K562 (cell line): ENCODE measurements around the gene GPR15LG. TPM values are rescaled to one million over a fixed set of nuclear protein-coding genes. Genes with fewer than 3 reads are reported as not detected.

Experiments
- ATAC-seq: fragments of 200-7000 bp; cut with Tn5 transposase; 3 replicates; pipeline ENCODE4 v1.9.1; 2020; ENCODE audit warnings: moderate library complexity
- BruUV-seq: library from RNA; stranded (reverse); fragments of 400-500 nt; replicated peaks from 2 replicates; lab custom pipeline; 2021; lab: Mats Ljungman, UMichigan
- CTCF ChIA-PET: fragments of 300-600 bp; formaldehyde crosslinking; extraction: SDS; loops from one replicate; lab custom pipeline; 2021; ENCODE audit warnings: low intra/inter-chr PET ratio; lab: Yijun Ruan, JAX
- POLR2A ChIA-PET: fragments of 300-600, 350-650 bp; sonication (Branson Sonifier 250); formaldehyde crosslinking; extraction: SDS; loops from one replicate; lab custom pipeline; 2021; ENCODE audit warnings: antibody characterized with exemption, inconsistent platforms; lab: Yijun Ruan, JAX
- DNase-seq, 4 experiments: peaks; one replicate each; pipeline versions ENCODE4 v3.0.0 to v3.0.0-alpha.2; 2011 to 2018; ENCODE audit warnings: low spot score in 3 of 4, mixed read lengths in 3 of 4; ENCODE audit errors: extremely low read depth in 1 of 4
- FAIRE-seq: peaks from 2 replicates; lab custom pipeline; 2011; peaks lifted over from hg19 to GRCh38; lab: Jason Lieb, UNC
- H2AFZ ChIP-seq: 2 replicates; pipeline ENCODE4 v1.6.0; 2011; ENCODE audit warnings: low read depth, low read length, control low read depth, inconsistent platforms
- H3K27ac ChIP-seq: fragments of 200-600 bp; 3 replicates; pipeline ENCODE4 v1.8.0; 2011; ENCODE audit warnings: low read depth, mild to moderate bottlenecking, control low read depth, inconsistent platforms, low read length, moderate library complexity, mixed read lengths; ENCODE audit errors: extremely low read depth
- H3K27me3 ChIP-seq, 2 experiments: fragments of 300-600 bp in 1 of 2; 2 replicates in 1 of 2; 3 replicates in 1 of 2; pipeline versions ENCODE4 v1.6.0 to v1.8.0; 2011; ENCODE audit warnings: inconsistent platforms in 2 of 2, low read length in 2 of 2, mild to moderate bottlenecking in 1 of 2, mixed read lengths in 1 of 2, moderate library complexity in 1 of 2; ENCODE audit not compliant: control insufficient read depth in 2 of 2, insufficient read depth in 2 of 2
- H3K36me3 ChIP-seq: fragments of 300-600 bp; 3 replicates; pipeline ENCODE4 v1.8.0; 2011; ENCODE audit warnings: mild to moderate bottlenecking, low read length, inconsistent platforms; ENCODE audit not compliant: control insufficient read depth, insufficient read depth
- H3K4me1 ChIP-seq, 2 experiments: fragments of 200-600 bp in 1 of 2; replicated peaks in 1 of 2; 2 replicates in 1 of 2; 3 replicates in 1 of 2; pipeline versions ENCODE4 v1.5.1 to v1.8.0; 2011; ENCODE audit warnings: inconsistent platforms in 2 of 2, low read length in 2 of 2, mild to moderate bottlenecking in 1 of 2, mixed read lengths in 1 of 2, moderate library complexity in 1 of 2; ENCODE audit not compliant: control insufficient read depth in 2 of 2, insufficient read depth in 2 of 2
- H3K4me2 ChIP-seq: 2 replicates; pipeline ENCODE4 v1.6.1; 2011; ENCODE audit warnings: low read length, control low read depth, inconsistent platforms, mixed read lengths; ENCODE audit not compliant: insufficient read depth
- H3K4me3 ChIP-seq: fragments of 200-600 bp; sonication (generic), shearing (Covaris generic); 2 replicates; pipeline ENCODE4 v1.5.1; 2016; ENCODE audit warnings: control low read depth, inconsistent platforms
- H3K79me2 ChIP-seq: fragments of 200-600 bp; 3 replicates; pipeline ENCODE4 v1.8.0; 2011; ENCODE audit warnings: low read length, inconsistent platforms; ENCODE audit not compliant: control insufficient read depth, insufficient read depth
- H3K9ac ChIP-seq, 2 experiments: 2 replicates each; pipeline versions ENCODE4 v1.6.0 to v1.6.1; 2011; ENCODE audit warnings: low read depth in 2 of 2, low read length in 2 of 2, control low read depth in 1 of 2, inconsistent platforms in 1 of 2, mild to moderate bottlenecking in 1 of 2, mixed read lengths in 1 of 2; ENCODE audit not compliant: insufficient read depth in 1 of 2
- H3K9me1 ChIP-seq: one replicate; pipeline ENCODE4 v1.6.0; 2011; ENCODE audit warnings: inconsistent platforms, mild to moderate bottlenecking, low read length, moderate library complexity; ENCODE audit not compliant: control insufficient read depth, insufficient read depth
- H3K9me3 ChIP-seq: replicated peaks from 2 replicates; pipeline ENCODE4 v1.5.1; 2011; ENCODE audit warnings: low read depth, low read length, inconsistent platforms; ENCODE audit not compliant: control insufficient read depth, insufficient read depth
- H4K20me1 ChIP-seq: replicated peaks from 2 replicates; pipeline ENCODE4 v1.6.1; 2011; ENCODE audit warnings: low read length, inconsistent platforms, mixed read lengths; ENCODE audit not compliant: control insufficient read depth, insufficient read depth
- DEAF1 ChIP-seq: fragments of 450-650 bp; formaldehyde crosslinking; IDR thresholded peaks from 2 replicates; pipeline ENCODE4 v1.4.0; 2020; ENCODE audit warnings: mild to moderate bottlenecking, moderate library complexity
- EWSR1 ChIP-seq: fragments of 450-650 bp; IDR thresholded peaks from 2 replicates; pipeline ENCODE4 v1.6.1; 2018; ENCODE audit warnings: borderline replicate concordance, mild to moderate bottlenecking, low read depth, moderate library complexity; ENCODE audit not compliant: partially characterized antibody
- RBM15 ChIP-seq: fragments of 200-400 bp; formaldehyde crosslinking; IDR thresholded peaks from 2 replicates; pipeline ENCODE4 v1.6.1; 2018; ENCODE audit warnings: mild to moderate bottlenecking, low read length, moderate library complexity; ENCODE audit not compliant: insufficient read depth
- ZNF512 ChIP-seq: IDR thresholded peaks from 2 replicates; pipeline ENCODE4 v1.6.1; 2016; ENCODE audit warnings: missing genetic modification characterization, missing compliant biosample characterization
- WGBS: fragments of 100-300 bp; shearing (Covaris generic); methylation state at CpG from one replicate; pipeline ENCODE4 v1.1.6; 2016; ENCODE audit warnings: low coverage, mixed read lengths; ENCODE audit not compliant: insufficient coverage; ENCODE audit errors: missing lambda C conversion rate; 5-methylcytosine and 5-hydroxymethylcytosine counted together
- in situ Hi-C: fragments of 300-500 bp; cut with MboI; formaldehyde crosslinking; loops from 4 replicates; pipeline ENCODE4 v1.15.0; 2018; ENCODE audit warnings: inconsistent platforms, mixed read lengths
- intact Hi-C: fragments of 100-400 bp; cut with micrococcal nuclease; formaldehyde crosslinking; loops from 2 replicates; pipeline ENCODE4 v1.14.2; 2022
- polyA plus RNA-seq, 8 experiments: library from polyadenylated mRNA; depleted of rRNA in 4 of 8; stranded (reverse) in 5 of 8; unstranded in 3 of 8; fragments of >200 nt; fragmentation: Nextera tagmentation in 2 of 8; fragmentation: Illumina TruSeq in 1 of 8; extraction: Ambion mirVana in 2 of 8; extraction: Trizol in 1 of 8; gene quantifications; 2 replicates each; pipeline versions ENCODE4 v1.2.1 to v1.2.3, GENCODE V29; 2011 to 2014; ENCODE audit warnings: inconsistent platforms in 1 of 8, missing spikeins in 1 of 8
- total RNA-seq, 7 experiments: library from RNA; depleted of rRNA in 6 of 7; stranded (reverse); fragments of >200 nt in 6 of 7; fragmentation: Illumina TruSeq in 2 of 7; extraction: Trizol in 2 of 7; gene quantifications; 2 replicates each; pipeline versions ENCODE4 v1.2.1 to v1.2.3, GENCODE V29; 2011 to 2021; ENCODE audit warnings: low replicate concordance in 1 of 7

Gene GPR15LG
- total and polyA plus RNA-seq, 9 of the 15 experiments (the other 6 are each of a cell fraction or from before 2014, with no cell fraction given): 0.51 TPM; not detected in 8

- H3K9me1 ChIP-seq: no peaks in the 10 kb centered on the region
- H3K9ac ChIP-seq: no peak overlapping the region
- no peak overlapping the region for H3K4me3 ChIP-seq
- ATAC-seq (no peak), FAIRE-seq (no peak), DNase-seq (no peak)
- no peaks in the 10 kb centered on the region for H3K79me2 ChIP-seq
- peaks cover 6% of the 10 kb centered on the region; the same call in 1 of the 2 replicates for H4K20me1 ChIP-seq
- intact Hi-C loops (no loop called here), in situ Hi-C loops (no loop called here)
- ChIA-PET POLR2A (interaction anchor here (0.5 to 2.3 kb wide), 4 partner anchors 9 to 53 kb away, joined by 3 to 6 read pairs (median 4); no protein-coding TSS in a partner anchor), CTCF (no interaction called here)
- no TSS peak for BruUV-seq
- 0% methylated on average over 2 of the region's 2 CpGs for WGBS
- TF ChIP-seq DEAF1 (CRISPR knock-in tag): no peak
- no peak for TF ChIP-seq EWSR1
- TF ChIP-seq RBM15: no peak
- TF ChIP-seq ZNF512: no peak
- H3K4me1 ChIP-seq: peaks cover 0 to 6% of the 10 kb centered on the region in 2 experiments; a peak in 2 of 5 replicates
- H2AFZ ChIP-seq: no peak overlapping the region
- H3K4me2 ChIP-seq: no peak overlapping the region
- no peaks in the 10 kb centered on the region for H3K9me3 ChIP-seq
- no peaks in the 10 kb centered on the region for H3K36me3 ChIP-seq
- peaks cover 8 to 52% of the 10 kb centered on the region in 2 experiments for H3K27me3 ChIP-seq
- H3K27ac ChIP-seq: no peak overlapping the region
Measured at GRCh38 chr10:84211566-84211965, 38.0 kb downstream of the GPR15LG start.
